ENCODE data around the gene PXDN.

Gene PXDN

DNA sequence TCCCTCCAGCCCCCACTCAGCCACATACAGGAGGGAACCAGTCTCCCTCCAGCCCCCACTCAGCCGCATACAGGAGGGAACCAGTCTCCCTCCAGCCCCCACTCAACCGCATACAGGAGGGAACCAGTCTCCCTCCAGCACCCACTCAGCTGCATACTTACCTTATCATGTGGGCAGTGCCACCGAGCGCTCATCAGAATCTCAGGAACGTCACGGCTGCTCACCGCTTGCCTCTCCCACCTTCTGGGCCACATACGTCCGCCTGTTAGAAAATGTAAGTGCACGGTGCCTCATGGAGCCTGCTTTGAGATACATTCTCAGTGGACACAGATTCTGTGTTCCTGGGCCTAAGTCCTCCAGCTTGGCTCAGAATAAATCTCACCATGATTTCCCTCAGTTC lies 124.8 kb downstream of the PXDN start:
- DNase-seq (ENCODE audit: low read depth in 2 of 3, low spot score in 1 of 3) = no peak

DNA sequence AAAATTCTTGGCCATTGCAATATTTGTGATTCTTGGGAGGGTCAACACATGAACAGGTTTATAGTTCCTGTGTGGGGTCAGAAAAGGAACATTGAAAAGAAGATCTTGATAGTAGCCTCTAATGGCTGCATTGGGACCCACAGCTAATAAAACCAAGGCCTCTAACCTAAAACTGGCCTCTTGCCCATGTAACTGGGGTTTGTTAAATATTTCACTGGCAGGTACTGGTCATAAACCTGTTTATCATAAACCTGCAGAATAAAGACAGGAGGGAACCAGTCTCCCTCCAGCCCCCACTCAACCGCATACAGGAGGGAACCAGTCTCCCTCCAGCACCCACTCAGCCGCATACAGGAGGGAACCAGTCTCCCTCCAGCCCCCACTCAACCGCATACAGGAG lies 125.3 kb downstream of the PXDN start:
- DNase-seq (ENCODE audit: low read depth in 2 of 3, low spot score in 1 of 3) = no peak

DNA sequence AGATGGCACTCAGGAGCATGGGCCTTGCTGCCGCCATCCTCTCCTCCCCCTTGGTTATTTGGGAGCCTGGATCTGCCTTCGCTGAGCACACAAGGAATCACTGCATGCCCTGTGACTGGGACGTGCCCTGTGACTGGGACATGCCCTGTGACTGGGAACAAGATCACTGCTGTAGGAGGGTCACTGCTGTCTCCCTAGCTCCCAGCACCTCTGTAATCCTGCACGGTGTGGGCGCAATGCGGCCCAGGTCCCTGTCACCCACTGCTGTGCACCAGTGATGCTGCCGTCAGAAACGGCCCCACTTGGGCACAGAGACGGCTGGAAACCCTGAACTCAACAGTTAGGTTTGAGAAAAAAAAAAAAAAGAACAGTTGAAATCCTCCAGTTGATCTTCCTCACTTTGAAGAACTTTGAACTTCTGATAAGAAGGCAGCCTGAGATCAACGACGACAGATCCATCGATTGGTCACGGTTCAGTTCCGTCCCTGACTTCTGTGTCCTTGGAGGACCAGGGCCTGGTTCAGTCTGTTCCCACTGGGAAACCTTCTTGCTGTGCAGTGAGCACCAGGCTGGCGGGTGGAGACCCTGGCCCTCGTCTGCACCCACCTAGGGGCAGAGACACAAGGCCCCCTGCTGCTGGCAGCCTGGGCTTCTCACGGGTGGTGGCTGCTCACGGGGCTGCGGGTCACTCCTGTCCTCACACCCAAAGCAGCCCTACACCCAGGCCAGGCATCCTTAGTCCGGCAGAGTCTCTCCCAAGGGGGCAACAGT lies 125.9 kb downstream of the PXDN start:
- DNase-seq (ENCODE audit: low read depth in 2 of 3, low spot score in 1 of 3) = no peak

DNA sequence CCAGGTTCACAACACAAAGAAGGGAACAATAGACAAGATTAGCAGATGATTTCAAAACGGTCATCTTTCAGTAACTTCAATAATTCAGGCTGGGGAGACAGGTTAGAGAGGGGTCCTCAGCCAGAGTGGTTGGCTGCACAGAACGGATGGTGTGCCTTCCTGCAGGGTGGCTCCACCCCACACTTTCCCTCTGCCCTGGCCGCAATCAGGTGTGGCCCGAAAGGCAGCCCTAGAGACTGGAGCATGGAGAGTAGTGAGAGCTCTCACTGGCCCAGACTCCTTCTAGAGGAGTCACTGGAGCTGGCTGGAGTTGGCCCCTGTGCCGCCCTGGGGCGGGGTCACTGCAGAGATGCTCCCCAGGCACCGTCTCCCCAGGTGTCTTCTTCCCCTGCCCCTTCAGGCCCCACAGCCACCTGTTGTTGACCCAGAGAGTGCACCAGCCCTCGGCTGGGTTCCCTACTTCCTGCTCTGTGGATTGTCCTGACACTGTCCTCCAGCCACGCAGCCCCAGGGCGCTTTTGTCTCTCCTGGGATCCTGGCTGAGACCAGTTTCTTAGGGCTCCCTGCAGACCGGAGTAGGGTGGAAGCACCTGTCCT lies 126.8 kb downstream of the PXDN start:
- DNase-seq (ENCODE audit: low read depth in 2 of 3, low spot score in 1 of 3) = no peak

DNA sequence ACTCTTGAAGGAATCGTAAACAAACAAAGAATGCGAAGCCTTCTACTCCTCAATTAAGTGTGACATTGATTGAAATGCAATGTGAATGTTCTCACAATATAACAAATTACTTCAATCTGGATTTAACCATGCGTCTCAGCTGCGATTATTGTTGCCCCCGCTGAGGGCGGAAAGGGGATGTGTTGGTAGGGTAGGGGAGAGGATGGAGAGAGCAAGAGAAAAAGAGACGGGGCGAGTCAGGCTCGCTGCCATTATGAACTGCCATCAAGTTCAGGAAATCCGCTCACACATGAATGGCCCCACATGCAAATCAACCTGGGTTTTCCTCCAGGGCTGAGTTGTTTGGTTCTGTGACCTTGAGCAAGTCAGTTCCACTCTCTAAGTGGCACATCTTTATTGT lies 129.8 kb downstream of the PXDN start:
- no peak for DNase-seq (ENCODE audit: low read depth in 2 of 3, low spot score in 1 of 3)

DNA sequence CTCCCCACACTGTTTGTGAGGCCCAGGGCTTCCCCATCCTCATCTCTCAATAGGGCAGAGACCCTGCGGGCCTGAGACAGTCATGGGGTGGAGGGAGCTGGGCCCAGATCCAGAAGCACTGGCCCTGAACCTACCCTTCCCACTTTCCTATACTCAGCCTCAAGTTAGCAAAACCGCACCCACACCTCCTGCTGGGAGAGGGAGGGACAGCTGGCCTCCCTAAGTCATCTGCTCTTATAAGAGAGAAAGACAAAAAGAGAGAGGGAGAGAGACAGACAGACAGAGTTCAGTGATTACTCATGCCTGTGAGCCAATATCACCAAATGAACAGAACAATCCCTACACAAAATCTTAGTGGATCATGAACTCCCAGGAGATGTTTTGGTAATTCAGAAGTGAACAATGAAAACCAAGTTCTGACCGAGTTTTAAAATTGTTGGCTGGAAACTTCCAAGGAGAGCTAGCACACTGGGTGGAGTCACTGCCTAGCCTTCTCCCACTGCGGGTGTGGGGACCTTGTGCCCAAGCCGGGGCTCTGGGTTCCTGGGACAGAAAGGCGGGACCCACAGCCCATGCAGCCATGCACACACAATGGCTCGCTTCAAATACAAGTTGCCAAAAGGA lies 130.5 kb downstream of the PXDN start:
- no peak for DNase-seq (ENCODE audit: low read depth in 2 of 3, low spot score in 1 of 3)

DNA sequence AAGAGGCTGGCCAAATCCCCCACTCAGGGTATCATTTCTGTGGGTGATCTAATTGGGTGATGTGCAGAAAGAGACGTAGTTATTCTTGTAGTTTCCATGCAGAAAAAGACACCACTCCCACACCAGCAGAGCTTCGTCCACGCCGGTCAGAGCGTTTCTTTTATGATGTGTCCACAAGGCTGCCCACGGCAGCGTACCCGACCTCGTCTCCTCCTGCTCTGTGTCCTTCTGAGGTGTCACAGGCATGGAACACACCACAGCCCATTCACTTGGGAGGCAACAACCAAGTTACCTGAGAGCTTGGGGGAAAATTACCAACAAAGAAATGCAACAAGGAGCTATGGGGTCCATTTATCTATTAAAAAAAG lies 131.3 kb downstream of the PXDN start:
- DNase-seq (ENCODE audit: low read depth in 2 of 3, low spot score in 1 of 3) = no peak

DNA sequence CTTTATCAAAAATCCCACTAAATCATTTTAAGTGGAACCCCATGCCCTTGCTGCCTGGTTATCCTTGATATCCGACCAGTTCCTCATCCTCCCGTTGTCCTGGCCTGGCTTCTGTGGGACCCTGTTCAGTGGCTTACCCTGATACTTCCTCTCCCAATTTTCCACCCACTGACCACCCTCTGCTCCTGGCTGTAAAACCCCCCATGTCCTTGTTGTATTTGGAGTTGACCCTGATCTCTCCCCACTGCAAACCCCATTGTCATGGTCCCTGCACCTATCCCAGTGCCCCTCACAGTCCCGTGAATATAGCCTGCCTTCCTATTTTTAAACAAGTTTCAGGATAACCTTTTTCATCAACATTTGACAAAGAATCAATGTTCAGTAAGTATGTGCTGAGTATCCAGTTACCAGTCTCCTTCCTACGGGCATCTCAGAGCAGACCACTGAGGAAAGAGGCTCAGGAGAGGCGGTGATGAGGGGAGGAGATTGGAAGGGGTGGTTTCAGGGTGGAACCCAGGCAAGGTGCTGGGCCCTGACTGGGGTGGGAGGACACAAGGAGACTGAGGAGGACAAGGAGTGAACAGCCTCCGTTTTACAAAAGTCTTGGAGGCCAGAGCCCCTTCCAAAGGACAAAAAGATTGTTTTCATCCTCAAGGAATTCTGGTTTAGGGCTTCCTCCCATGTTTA lies 131.8 kb downstream of the PXDN start:
- DNase-seq (ENCODE audit: low read depth in 2 of 3, low spot score in 1 of 3) = no peak

DNA sequence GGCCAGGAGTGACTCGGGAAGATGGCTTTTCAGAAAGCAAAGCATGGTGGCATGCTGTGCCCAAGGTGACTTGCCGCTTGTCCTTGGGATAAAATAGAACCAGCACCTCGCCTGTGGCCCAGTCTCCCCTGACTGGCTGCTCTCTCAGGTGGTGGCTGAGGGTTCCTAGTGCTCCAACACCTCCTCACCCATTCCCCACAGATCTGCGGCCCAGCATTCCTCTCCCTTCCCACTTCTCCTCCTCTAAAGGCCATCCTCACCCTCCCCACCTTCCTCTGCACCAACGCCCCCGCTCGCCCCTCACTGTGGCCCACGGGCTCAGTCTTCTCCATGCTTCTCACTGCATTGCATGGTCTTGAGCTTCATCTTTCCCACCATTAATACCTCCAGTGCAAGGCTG lies 132.4 kb downstream of the PXDN start:
- DNase-seq (ENCODE audit: low read depth in 2 of 3, low spot score in 1 of 3) = no peak

DNA sequence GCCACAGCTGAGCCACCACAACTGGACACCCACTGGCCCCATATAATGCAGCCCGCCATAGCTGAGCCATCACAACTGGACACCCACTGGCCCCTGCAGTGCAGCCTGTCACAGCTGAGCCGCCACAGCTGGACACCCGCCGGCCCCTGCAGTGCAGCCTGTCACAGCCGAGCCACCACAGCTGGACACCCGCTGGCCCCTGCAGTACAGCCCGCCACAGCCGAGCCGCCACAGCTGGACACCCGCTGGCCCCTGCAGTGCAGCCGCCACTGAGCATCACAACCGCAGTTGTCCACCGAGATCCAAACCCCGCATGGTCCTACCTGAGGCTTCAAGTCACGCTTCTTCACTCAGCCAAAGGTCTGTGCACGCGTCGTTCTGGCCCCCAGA lies 134.2 kb downstream of the PXDN start:
- no peak for DNase-seq (ENCODE audit: low read depth in 2 of 3, low spot score in 1 of 3)

DNA sequence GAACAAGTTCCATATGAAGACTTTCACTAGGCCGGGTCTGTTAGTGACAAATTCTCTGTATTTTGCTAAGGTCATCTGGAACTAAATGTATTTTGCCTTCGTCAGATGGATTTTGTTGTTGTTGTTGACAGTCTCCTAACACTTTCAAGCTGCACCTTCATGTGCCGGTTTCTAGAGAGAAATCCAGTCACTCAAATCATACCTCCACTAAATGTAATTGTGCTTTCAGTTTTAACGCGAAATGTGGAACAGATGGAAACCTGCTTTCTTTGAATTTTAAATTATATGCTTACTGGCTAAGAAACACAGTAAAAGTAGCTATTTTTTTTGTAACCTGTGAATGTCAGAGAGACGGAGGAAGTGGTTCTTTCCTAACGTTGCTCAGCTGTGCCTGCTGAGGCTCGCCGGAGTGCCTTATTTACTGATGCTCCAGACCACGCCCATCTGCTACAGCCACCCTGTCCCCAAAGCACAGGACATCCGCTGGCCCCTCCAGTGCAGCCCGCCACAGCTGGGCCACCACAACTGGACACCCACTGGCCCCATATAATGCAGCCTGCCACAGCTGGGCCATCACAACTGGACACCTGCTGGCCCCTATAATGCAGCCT lies 134.7 kb downstream of the PXDN start:
- no peak for DNase-seq (ENCODE audit: low read depth in 2 of 3, low spot score in 1 of 3)

DNA sequence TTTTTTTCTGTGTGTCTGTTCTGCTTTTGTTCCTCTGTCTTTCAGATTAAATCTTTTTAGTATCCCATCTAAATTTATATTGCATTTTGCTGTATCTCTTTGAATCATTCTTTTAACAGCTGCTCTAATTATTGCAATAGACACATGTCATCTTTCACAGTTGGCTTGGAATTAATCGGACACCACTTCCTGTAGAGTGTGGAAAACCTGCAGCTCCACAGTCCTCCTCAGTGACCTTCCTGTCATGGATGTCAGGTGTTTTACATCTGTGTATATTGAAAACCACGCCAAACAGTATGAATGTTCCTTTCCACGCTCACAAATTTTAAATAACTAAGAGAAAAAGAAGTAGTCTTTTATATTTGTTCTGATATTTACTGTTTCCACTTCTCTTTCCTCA lies 135.3 kb downstream of the PXDN start:
- DNase-seq (ENCODE audit: low read depth in 2 of 3, low spot score in 1 of 3) = no peak

DNA sequence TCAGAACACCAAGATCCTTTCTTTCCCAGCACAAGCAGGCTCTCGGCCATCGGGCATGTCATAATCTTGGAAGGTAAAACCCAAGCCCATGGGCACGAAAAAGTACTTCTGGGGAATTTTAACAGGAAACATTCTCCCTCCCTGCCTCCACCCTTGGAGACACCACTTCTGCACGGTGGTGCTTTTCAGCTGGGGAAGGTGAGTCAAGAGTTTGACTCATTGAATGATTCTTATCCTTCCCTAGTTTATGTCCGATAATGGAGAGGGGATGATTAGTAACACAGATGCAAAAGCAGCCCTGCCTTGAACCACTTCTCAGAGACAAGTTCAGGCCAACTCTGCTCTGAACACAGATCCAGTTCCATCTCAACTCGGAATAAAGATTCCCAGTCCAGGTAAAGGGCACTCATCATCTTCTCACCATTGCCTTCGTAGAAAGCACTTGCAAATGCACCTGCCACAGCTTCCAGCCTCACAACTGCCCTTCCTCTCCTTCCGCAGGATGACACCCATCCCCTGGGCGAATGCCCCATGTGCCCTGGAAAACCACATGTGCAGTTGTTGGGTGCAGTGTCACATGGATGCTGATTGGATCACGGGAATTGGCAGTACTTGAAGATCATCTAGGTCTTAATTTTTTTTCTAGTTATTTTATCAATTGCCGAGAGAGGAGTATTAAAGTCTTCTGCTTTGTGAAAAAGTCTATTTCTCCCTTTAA lies 136.2 kb downstream of the PXDN start:
- no peak for DNase-seq (ENCODE audit: low read depth in 2 of 3, low spot score in 1 of 3)

DNA sequence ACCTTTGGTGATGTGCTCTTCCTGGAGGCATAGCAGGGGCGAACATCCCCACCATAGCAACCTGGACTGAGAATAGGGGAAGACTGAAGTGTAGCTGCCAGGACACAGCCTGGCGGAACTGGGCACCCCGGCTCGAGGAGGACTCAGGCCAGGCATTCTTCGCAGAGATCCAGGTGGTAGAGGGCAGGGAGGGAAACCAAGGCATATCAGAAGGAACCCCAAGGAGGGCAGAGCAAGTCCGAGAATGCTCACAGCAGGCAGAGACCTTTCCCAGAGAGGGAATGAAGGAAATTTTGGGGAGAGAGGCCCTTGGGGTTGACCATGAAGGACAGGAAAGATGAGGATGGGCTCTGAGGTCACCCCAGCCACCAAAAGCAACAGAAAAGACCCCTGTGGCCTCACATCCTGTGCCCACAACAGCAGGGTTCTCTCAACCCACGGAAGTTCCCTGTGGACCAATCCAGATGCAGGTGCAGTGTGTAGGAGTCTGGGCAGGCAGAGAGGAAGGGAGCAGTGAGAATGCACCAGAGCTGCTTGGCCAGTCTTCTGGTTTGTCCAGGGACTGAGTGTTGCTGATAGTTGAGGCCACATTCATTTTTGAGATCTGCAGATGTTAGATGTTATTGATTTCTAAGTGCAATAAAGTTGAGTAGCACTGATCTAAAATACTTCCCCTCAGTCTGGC lies 136.9 kb downstream of the PXDN start:
- no peak for DNase-seq (ENCODE audit: low read depth in 2 of 3, low spot score in 1 of 3)

DNA sequence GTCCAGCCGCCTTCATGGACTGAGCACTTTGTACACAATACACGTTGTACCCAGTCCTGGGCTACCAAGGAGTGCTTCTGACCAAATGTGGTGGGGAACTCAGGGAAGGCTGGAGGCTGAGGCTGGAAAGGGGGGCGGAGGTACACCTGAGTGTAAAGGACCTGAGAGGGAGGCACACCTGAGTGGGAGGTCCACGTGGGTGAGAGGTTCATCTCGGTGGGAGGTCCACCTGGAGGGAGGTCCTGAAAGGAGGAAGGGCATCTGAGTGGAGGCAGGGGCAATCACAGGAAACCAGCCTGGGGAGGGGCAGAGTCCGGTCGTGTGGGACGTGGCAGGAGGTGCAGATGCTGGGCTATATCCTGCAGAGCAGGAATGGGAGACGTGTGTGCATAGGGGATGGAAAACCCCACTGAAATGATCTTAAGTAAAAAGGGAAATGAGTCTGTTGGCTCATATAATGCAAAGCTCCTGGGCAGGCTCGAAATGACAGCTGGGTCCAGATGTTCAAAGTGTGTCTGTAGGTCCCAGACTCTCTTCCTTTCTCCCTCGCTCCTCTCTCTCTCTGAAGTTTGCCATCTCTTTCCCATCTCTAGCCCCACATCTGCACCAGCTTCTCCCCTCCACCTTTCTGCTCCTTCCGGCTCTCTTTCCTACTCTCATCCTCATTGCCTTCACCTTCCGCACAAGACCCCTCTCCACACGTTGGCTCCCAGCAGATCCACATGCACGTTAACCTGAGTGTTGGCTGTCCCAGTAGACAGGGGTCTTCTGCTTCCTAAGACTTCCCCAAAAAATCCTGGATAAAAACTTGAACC lies 137.7 kb downstream of the PXDN start:
- DNase-seq (ENCODE audit: low read depth in 2 of 3, low spot score in 1 of 3) = no peak

DNA sequence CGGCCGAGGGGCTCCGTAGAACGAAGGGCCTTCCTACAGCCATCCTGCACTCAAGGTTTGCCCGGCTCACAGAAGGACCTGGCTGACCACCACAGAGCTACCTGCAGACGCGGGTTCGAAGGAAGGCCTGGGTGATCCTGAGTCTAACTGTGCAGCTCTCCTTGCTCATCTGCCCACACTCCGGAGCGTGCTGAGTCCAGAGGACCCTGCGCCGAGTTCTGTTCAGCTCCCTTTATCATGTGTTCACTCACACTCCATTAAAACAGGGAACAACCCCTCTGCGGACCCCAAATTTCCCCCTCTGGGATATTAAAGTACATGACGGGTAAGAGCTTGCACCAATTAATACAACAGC lies 138.3 kb downstream of the PXDN start:
- no peak for DNase-seq (ENCODE audit: low read depth in 2 of 3, low spot score in 1 of 3)

DNA sequence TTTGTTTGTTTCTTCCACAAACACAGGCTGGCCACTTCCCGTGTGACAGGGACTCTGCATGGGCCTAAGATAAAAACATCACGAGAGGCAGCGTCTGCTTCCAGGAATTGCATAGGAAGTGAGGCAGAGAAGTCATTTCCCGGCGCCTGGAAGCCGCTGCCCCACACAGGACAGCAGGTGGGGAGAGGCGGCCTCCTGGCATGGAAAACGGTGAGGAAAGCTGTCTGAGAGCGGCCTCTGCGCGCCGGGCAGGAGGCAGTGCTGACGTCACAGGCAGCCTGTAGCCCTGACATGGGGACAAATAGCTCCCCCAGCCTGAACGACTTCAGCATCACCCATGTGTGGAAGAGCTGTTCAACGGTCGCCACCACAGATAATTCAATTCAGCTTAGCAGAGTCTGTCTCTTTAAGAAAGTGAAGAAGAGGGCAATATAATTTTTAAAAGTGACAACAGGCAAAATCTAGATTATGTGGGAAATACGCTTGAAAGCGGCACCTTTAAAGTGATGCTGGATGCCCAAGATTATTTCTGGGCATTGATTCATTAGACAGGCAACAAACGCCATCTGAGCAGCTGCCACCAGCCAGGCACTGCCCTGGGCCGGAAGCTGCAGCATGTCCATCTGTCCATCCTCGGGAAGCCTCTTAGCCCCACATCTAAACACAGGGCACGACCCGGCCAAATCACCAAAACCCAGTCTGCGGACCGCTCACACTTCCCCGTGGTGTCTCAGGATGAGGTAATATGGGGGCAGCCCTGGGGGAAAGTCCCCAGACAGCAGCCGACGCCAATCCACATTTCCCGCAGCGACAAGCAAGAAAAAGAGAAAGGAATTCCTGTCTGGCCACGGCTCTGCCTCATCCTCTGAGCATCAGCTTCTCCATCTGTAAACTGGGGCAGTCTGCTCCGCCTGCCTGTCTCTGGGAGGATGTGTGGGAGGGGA lies 138.9 kb downstream of the PXDN start:
- DNase-seq (ENCODE audit: low read depth in 2 of 3, low spot score in 1 of 3) = no peak

DNA sequence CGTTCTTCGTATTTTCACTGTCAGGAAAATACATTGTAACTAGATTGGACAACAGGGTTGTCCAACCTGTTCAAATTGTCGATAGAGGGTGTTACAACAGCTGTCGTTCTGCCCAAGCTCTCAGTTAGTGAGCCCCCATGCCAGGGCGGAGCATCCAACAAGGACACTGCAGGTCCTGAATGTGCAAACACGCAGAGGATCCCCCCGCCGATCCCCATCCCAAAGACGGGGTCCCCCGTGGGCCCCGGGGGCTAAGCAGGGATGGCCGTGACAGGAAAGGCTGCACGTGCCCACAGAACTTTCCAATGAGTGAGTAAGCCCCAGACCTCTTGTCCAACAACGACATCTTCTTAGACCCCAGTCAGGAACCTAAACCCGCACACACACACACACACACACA lies 140.8 kb downstream of the PXDN start:
- no peak for DNase-seq (ENCODE audit: low read depth in 2 of 3, low spot score in 1 of 3)

DNA sequence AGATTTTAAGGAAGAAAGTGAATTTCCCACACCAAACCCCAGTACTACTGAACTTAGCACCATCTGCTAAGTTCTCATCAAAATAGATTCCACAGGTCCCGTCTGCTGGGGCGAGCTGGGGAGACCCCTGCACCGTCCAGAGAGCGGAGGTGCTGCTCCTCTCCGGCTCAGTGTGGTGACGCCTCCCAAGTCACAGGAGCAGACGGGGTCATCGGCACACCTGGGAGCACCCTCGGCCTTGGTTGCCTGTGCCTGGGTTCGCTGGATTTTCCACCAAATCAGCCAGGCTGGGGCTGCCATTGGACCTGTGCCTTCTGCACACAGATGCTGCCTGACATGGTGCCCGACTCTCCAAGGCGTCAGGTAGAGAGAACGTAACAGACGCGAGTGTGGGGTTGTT lies 141.3 kb downstream of the PXDN start:
- DNase-seq (ENCODE audit: low read depth in 2 of 3, low spot score in 1 of 3) = no peak

Measured in stimulated activated CD4-positive, alpha-beta T cell treated with anti-CD3 and anti-CD28 coated beads, Interleukin-12 subunit alpha, Interleukin-12 subunit beta, amount 100 ng/mL, for 48 hours (primary cell).